Endothelial cell of umbilical vein (primary cell): ENCODE results near the gene CHST15. TPM values are rescaled to one million over a fixed set of nuclear protein-coding genes. Genes with fewer than 3 reads are reported as not detected.

Experiments used
- BruUV-seq: library from RNA; stranded (reverse); fragments of 400-500 nt; replicated peaks from 2 replicates; lab custom pipeline; 2021; lab: Mats Ljungman, UMichigan
- CTCF ChIA-PET: fragments of 300-600, 350-600 bp; sonication (Branson Sonifier 250); formaldehyde crosslinking; loops from one replicate; lab custom pipeline; 2021; ENCODE audit warnings: antibody characterized with exemption, inconsistent platforms; lab: Charles Lee
- POLR2A ChIA-PET: fragments of 300-600, 350-600 bp; sonication (Branson Sonifier 250); formaldehyde crosslinking; loops from one replicate; lab custom pipeline; 2021; ENCODE audit warnings: antibody characterized with exemption, inconsistent platforms; lab: Charles Lee
- DNase-seq: peaks from one replicate; pipeline ENCODE4 v3.0.0-alpha.2; 2011; ENCODE audit warnings: low read depth, low spot score
- FAIRE-seq: peaks from 2 replicates; lab custom pipeline; 2011; peaks lifted over from hg19 to GRCh38; lab: Jason Lieb, UNC
- H2AFZ ChIP-seq: 2 replicates; pipeline ENCODE4 v1.6.0; 2012; ENCODE audit warnings: low read depth, low read length, control low read depth, inconsistent platforms
- H3K27ac ChIP-seq: 2 replicates; pipeline ENCODE4 v1.5.1; 2011; ENCODE audit warnings: low read depth, mild to moderate bottlenecking, control low read depth, low read length, moderate library complexity; ENCODE audit not compliant: insufficient read depth
- H3K27me3 ChIP-seq, 2 experiments: 2 replicates each; pipeline versions ENCODE4 v1.6.0 to v1.6.1; 2011; ENCODE audit warnings: low read length in 2 of 2, mixed read lengths in 1 of 2; ENCODE audit not compliant: control insufficient read depth in 2 of 2, insufficient read depth in 2 of 2
- H3K36me3 ChIP-seq, 2 experiments: 2 replicates in 1 of 2; 3 replicates in 1 of 2; pipeline ENCODE4 v1.5.1; 2011; ENCODE audit warnings: low read length in 2 of 2, mild to moderate bottlenecking in 1 of 2, moderate library complexity in 1 of 2; ENCODE audit not compliant: control insufficient read depth in 2 of 2, insufficient read depth in 2 of 2; ENCODE audit errors: extremely low read depth in 1 of 2
- H3K4me1 ChIP-seq: 3 replicates; pipeline ENCODE4 v1.5.1; 2011; ENCODE audit warnings: mild to moderate bottlenecking, low read length; ENCODE audit not compliant: control insufficient read depth, insufficient read depth; ENCODE audit errors: extremely low read depth
- H3K4me2 ChIP-seq: 2 replicates; pipeline ENCODE4 v1.6.1; 2011; ENCODE audit warnings: low read length, control low read depth, mixed read lengths; ENCODE audit not compliant: insufficient read depth
- H3K4me3 ChIP-seq, 3 experiments: fragments of 200-600 bp in 1 of 3; sonication (generic), shearing (Covaris generic) in 1 of 3; replicated peaks in 1 of 3; 2 replicates each; pipeline ENCODE4 v1.5.1; 2011 to 2016; ENCODE audit warnings: control low read depth in 3 of 3, low read length in 3 of 3, mild to moderate bottlenecking in 2 of 3, inconsistent platforms in 1 of 3, low read depth in 1 of 3, moderate library complexity in 1 of 3; ENCODE audit not compliant: insufficient read depth in 1 of 3
- H3K79me2 ChIP-seq: 2 replicates; pipeline ENCODE4 v1.6.0; 2012; ENCODE audit warnings: low read length, inconsistent platforms; ENCODE audit not compliant: control insufficient read depth, insufficient read depth
- H3K9ac ChIP-seq: replicated peaks from 2 replicates; pipeline ENCODE3; 2011; ENCODE audit warnings: low read length, control low read depth; ENCODE audit not compliant: insufficient read depth; ENCODE audit errors: extremely low read depth
- H3K9me1 ChIP-seq: replicated peaks from 3 replicates; pipeline ENCODE4 v1.6.0; 2011; ENCODE audit warnings: mild to moderate bottlenecking, low read length; ENCODE audit not compliant: control insufficient read depth, insufficient read depth; ENCODE audit errors: extremely low read depth
- H3K9me3 ChIP-seq: replicated peaks from 2 replicates; pipeline ENCODE4 v1.5.1; 2012; ENCODE audit warnings: low read length, inconsistent platforms; ENCODE audit not compliant: control insufficient read depth, insufficient read depth
- H4K20me1 ChIP-seq: replicated peaks from 2 replicates; pipeline ENCODE3; 2011; ENCODE audit warnings: mild to moderate bottlenecking, low read length; ENCODE audit not compliant: control insufficient read depth, insufficient read depth; ENCODE audit errors: extremely low read depth
- CTCF ChIP-seq, 2 donors: IDR thresholded peaks; 1 replicate in 1 of 2; 2 replicates in 1 of 2; pipeline ENCODE4 v1.5.1; 2011; ENCODE audit warnings: low read length in 2 of 2, mild to moderate bottlenecking in 2 of 2, moderate library complexity in 2 of 2, control low read depth in 1 of 2, inconsistent platforms in 1 of 2, low read depth in 1 of 2; ENCODE audit not compliant: insufficient read depth in 1 of 2; ENCODE audit errors: extremely low read depth in 1 of 2
- EZH2 ChIP-seq: IDR thresholded peaks from 2 replicates; pipeline ENCODE4 v1.6.1; 2012; ENCODE audit warnings: borderline replicate concordance, low read depth, mild to moderate bottlenecking, moderate library complexity, low read length, inconsistent platforms; ENCODE audit not compliant: severe bottlenecking
- FOS ChIP-seq: IDR thresholded peaks from 2 replicates; pipeline ENCODE4 v1.6.1; 2011; ENCODE audit warnings: mild to moderate bottlenecking, low read length, moderate library complexity, borderline replicate concordance; ENCODE audit not compliant: insufficient read depth
- GATA2 ChIP-seq: IDR thresholded peaks from 2 replicates; pipeline ENCODE4 v1.7.0; 2011; ENCODE audit warnings: low read depth, mild to moderate bottlenecking, moderate library complexity, mixed read lengths, low read length; ENCODE audit not compliant: insufficient read length, insufficient read depth
- JUN ChIP-seq: IDR thresholded peaks from 2 replicates; pipeline ENCODE4 v1.6.1; 2011; ENCODE audit warnings: borderline replicate concordance, low read depth; ENCODE audit not compliant: insufficient read length, insufficient read depth
- MYC ChIP-seq: IDR thresholded peaks from one replicate; pipeline ENCODE4 v1.6.1; 2011; ENCODE audit warnings: mild to moderate bottlenecking, low read depth, low read length
- POLR2A ChIP-seq: IDR thresholded peaks from 2 replicates; pipeline ENCODE4 v1.6.1; 2012; ENCODE audit warnings: low read depth, mild to moderate bottlenecking, control low read depth, low read length
- POLR2AphosphoS5 ChIP-seq: IDR thresholded peaks from 2 replicates; pipeline ENCODE4 v1.6.1; 2012; ENCODE audit warnings: low read depth, mild to moderate bottlenecking, control low read depth, low read length, moderate library complexity; ENCODE audit not compliant: insufficient read depth
- dilution Hi-C: fragments of 300-500 bp; cut with MboI; formaldehyde crosslinking; loops from one replicate; pipeline ENCODE4 v1.15.0; 2019; ENCODE audit warnings: low sequenced_read_pairs; ENCODE audit not compliant: extremely low pct_ligation_motif_present
- intact Hi-C: fragments of 100-400 bp; cut with micrococcal nuclease; formaldehyde crosslinking; loops from one replicate; pipeline ENCODE4 v1.10.0; 2022
- polyA plus RNA-seq, 4 experiments: library from polyadenylated mRNA; depleted of rRNA in 3 of 4; stranded (reverse) in 3 of 4; unstranded in 1 of 4; fragments of >200 nt; gene quantifications; 2 replicates each; pipeline versions ENCODE4 v1.2.1 to v1.2.3, GENCODE V29; 2011 to 2012; ENCODE audit warnings: missing spikeins in 1 of 4
- total RNA-seq: library from RNA; stranded (reverse); gene quantifications from 2 replicates; pipeline ENCODE4 v1.2.3, GENCODE V29; 2021
- TF ChIP-seq, protein P1 (sequence below): IDR thresholded peaks from 2 replicates; pipeline ENCODE4 v1.6.1; 2011; ENCODE audit not compliant: insufficient read depth, insufficient read length

Gene CHST15
- total and polyA plus RNA-seq, 2 donors (not counting 3 experiments of a cell fraction or from before 2014, with no cell fraction given): 23.1 to 29.2 TPM

DNA sequence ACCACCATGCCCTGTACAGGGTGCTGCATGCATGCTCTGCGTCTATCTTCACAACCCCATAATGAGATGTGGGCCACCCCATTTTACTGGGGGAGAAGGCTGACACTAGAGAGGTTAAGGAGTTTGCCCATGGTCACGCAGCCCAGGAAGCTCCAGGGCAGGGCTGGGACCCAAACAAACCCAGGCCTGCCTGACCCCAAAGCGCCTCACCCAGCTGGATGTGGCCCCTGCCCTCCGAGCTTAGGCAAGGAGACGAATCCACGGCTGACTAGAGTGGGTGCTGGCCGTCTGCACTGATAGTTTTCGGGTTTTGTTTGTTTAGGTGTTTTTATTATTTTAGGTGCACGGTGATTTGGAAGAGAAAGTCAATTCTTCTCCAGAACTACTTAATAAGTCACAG, 65.7 kb downstream of the CHST15 start:
- intact Hi-C loops: no loop called here
- CTCF ChIA-PET: interaction anchor here (1.1 to 7.4 kb wide), 2 partner anchors 128 to 361 kb away, joined by 3 to 49 read pairs; no protein-coding TSS in a partner anchor

GRCh38 chr10:124027031-124027611, 66.3 kb downstream of the CHST15 start:
- Histone ChIP-seq H4K20me1 (no peaks in the 10 kb centered on the region), H3K9me3 (no peaks in the 10 kb centered on the region), H3K4me3 (no peak overlapping the region), H3K36me3 (peaks cover 0 to 9% of the 10 kb centered on the region in 2 experiments), H3K4me2 (no peak overlapping the region), H2AFZ (no peak overlapping the region), H3K27ac (no peak overlapping the region), H3K79me2 (no peaks in the 10 kb centered on the region), H3K27me3 (no peaks in the 10 kb centered on the region), H3K4me1 (no peaks in the 10 kb centered on the region), H3K9ac (no peak overlapping the region), H3K9me1 (no peaks in the 10 kb centered on the region)
- CTCF ChIA-PET: interaction anchor here (1.1 to 7.4 kb wide), 3 partner anchors 33 to 362 kb away, joined by 3 to 49 read pairs (median 12); no protein-coding TSS in a partner anchor
- DNase-seq: no peak
- BruUV-seq: no TSS peak
- no peak for FAIRE-seq
- dilution Hi-C loops (no loop called here), intact Hi-C loops (no loop called here)
- POLR2A ChIA-PET: no interaction called here
- TF ChIP-seq CTCF (IDR thresholded peaks at IDR 0.05; ENCODE audit: extremely low read depth in 1 of 2, insufficient read depth in 1 of 2, low read depth in 1 of 2, low read length in 2 of 2) (no peak), EZH2 (no peak), POLR2AphosphoS5 (no peak), FOS (no peak), GATA2 (no peak), JUN (no peak), MYC (no peak), POLR2A (no peak)
- TF ChIP-seq, protein P1, sequence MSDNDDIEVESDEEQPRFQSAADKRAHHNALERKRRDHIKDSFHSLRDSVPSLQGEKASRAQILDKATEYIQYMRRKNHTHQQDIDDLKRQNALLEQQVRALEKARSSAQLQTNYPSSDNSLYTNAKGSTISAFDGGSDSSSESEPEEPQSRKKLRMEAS: no peak

More for the DNA sequence above, 65.7 kb downstream of the CHST15 start:
- Histone ChIP-seq H3K4me1 (no peaks in the 10 kb centered on the region), H3K27me3 (no peaks in the 10 kb centered on the region), H3K9me1 (no peaks in the 10 kb centered on the region), H3K4me3 (no peak overlapping the region), H3K27ac (no peak overlapping the region), H3K79me2 (no peaks in the 10 kb centered on the region), H3K36me3 (peaks cover 0 to 9% of the 10 kb centered on the region in 2 experiments), H4K20me1 (no peaks in the 10 kb centered on the region), H3K9me3 (no peaks in the 10 kb centered on the region), H3K4me2 (no peak overlapping the region), H3K9ac (no peak overlapping the region), H2AFZ (no peak overlapping the region)
- BruUV-seq: no TSS peak
- POLR2A ChIA-PET: no interaction called here
- FAIRE-seq (no peak), DNase-seq (no peak)
- dilution Hi-C loops: no loop called here
- TF ChIP-seq MYC: no peak
- TF ChIP-seq POLR2AphosphoS5: no peak
- no peak for TF ChIP-seq POLR2A
- no peak for TF ChIP-seq GATA2
